Gastrocnemius medialis (tissue), 4 donors: ENCODE measurements around the gene ZP1. TPM values are rescaled to one million over a fixed set of nuclear protein-coding genes. Genes with fewer than 3 reads are reported as not detected.

Experiments
- ATAC-seq, 2 donors: fragments of 150-250 bp; one replicate each; pipeline ENCODE4 v1.9.1; 2016
- DNase-seq, 2 donors: peaks; one replicate each; pipeline ENCODE4 v3.0.0-alpha.2; 2019
- H3K27ac ChIP-seq, 4 donors: fragments of 200-600 bp; sonication (generic); 1 replicate in 1 of 4; 2 replicates in 3 of 4; pipeline ENCODE4 v1.5.1; 2016 to 2018; ENCODE audit warnings: mild to moderate bottlenecking in 2 of 4, moderate library complexity in 1 of 4
- H3K27me3 ChIP-seq, 3 donors: fragments of 200-600 bp; sonication (generic) in 2 of 3; 1 replicate in 1 of 3; 2 replicates in 2 of 3; pipeline versions ENCODE4 v1.5.1 to v1.6.0; 2016 to 2019; ENCODE audit warnings: mild to moderate bottlenecking in 1 of 3, moderate library complexity in 1 of 3
- H3K36me3 ChIP-seq, 2 donors: fragments of 200-600 bp; sonication (generic) in 1 of 2; one replicate each; pipeline ENCODE4 v1.5.1; 2017 to 2018
- H3K4me1 ChIP-seq, 2 donors: fragments of 200-600 bp; sonication (generic) in 1 of 2; one replicate each; pipeline ENCODE4 v1.5.1; 2016 to 2017; ENCODE audit warnings: mild to moderate bottlenecking in 2 of 2
- H3K4me3 ChIP-seq, 4 donors: fragments of 200-600 bp; sonication (generic) in 3 of 4; 1 replicate in 1 of 4; 2 replicates in 3 of 4; pipeline ENCODE4 v1.5.1; 2016 to 2019; ENCODE audit warnings: mild to moderate bottlenecking in 2 of 4
- H3K9me3 ChIP-seq, 3 donors: fragments of 200-600 bp; sonication (generic) in 2 of 3; 1 replicate in 1 of 3; 2 replicates in 2 of 3; pipeline ENCODE4 v1.5.1; 2016 to 2019
- CTCF ChIP-seq, 5 experiments: fragments of 450-650 bp in 3 of 5; fragments of 200-600 bp in 2 of 5; sonication (generic) in 2 of 5; IDR thresholded peaks in 4 of 5; conservative IDR thresholded peaks in 1 of 5; 1 replicate in 4 of 5; 2 replicates in 1 of 5; pipeline ENCODE4 v1.5.1; 2016 to 2019; ENCODE audit warnings: antibody characterized with exemption in 5 of 5, mild to moderate bottlenecking in 3 of 5, moderate library complexity in 3 of 5
- POLR2A ChIP-seq, 2 donors: fragments of 450-650 bp; IDR thresholded peaks; one replicate each; pipeline ENCODE4 v1.6.1; 2017; ENCODE audit warnings: antibody characterized with exemption in 2 of 2, mild to moderate bottlenecking in 2 of 2, moderate library complexity in 2 of 2
- in situ Hi-C, 4 donors: fragments of 200-750 bp; cut with MboI; loops; one replicate each; pipeline versions ENCODE4 v1.15.0 to v1.8.0; 2017; ENCODE audit warnings: low sequenced_read_pairs in 4 of 4
- intact Hi-C: fragments of 100-400 bp; cut with DNase I; formaldehyde crosslinking; loops from one replicate; pipeline ENCODE4 v1.15.1; 2023; ENCODE audit warnings: low total_unique reads
- total RNA-seq, 4 donors: library from RNA; depleted of rRNA; stranded (reverse); fragments of >200 nt; gene quantifications; one replicate each; pipeline versions ENCODE4 v1.1.0 to v1.2.3, GENCODE V29; 2016

Gene ZP1
- total RNA-seq, 4 donors from 2014 or later: not detected

- no peak for TF ChIP-seq CTCF (IDR thresholded peaks at IDR 0.05 in 4 of 5, conservative IDR thresholded peaks at IDR 0.05 in 1 of 5)
- TF ChIP-seq POLR2A (IDR thresholded peaks at IDR 0.05): no peak
- DNase-seq (no peak), ATAC-seq (no peak)
- intact Hi-C loops: no loop called here
- Histone ChIP-seq H3K4me1 (no peaks in the 10 kb centered on the region), H3K27ac (no peak overlapping the region), H3K4me3 (peak overlapping the region in 1 of 4 donors; percentile 34), H3K36me3 (peaks cover 0 to 21% of the 10 kb centered on the region in 2 donors), H3K9me3 (no peaks in the 10 kb centered on the region), H3K27me3 (no peaks in the 10 kb centered on the region)
- in situ Hi-C loops: no loop called here
Measured at GRCh38 chr11:60854847-60855725, 12.3 kb upstream of the ZP1 start.

GRCh38 chr11:60855726-60856633 is 11.4 kb upstream of the ZP1 start, which contains the start of gene PTGDR2:
PTGDR2 (minus strand) TSS chr11:60855950; CDS start chr11:60853722, 2,228 bp downstream.
- no peaks in the 10 kb centered on the region for H3K9me3 ChIP-seq
- H3K36me3 ChIP-seq: peaks cover 0 to 12% of the 10 kb centered on the region in 2 donors
- intact Hi-C loops (no loop called here), in situ Hi-C loops (no loop called here)
- DNase-seq (no peak), ATAC-seq (no peak)
- peak within 1 kb of the TSS in 1 of 4 donors; percentile 34 for H3K4me3 ChIP-seq
- no peaks in the 10 kb centered on the region for H3K4me1 ChIP-seq
- no peaks in the 10 kb centered on the region for H3K27me3 ChIP-seq
- peak within 1 kb of the TSS in 1 of 4 donors; percentile 9 for H3K27ac ChIP-seq
- TF ChIP-seq CTCF (IDR thresholded peaks at IDR 0.05 in 4 of 5, conservative IDR thresholded peaks at IDR 0.05 in 1 of 5): no peak
- TF ChIP-seq POLR2A (IDR thresholded peaks at IDR 0.05): no peak

GRCh38 chr11:60857378-60858232 is 9.7 kb upstream of the ZP1 start:
- H3K36me3 ChIP-seq: no peaks in the 10 kb centered on the region
- no peaks in the 10 kb centered on the region for H3K9me3 ChIP-seq
- no peaks in the 10 kb centered on the region for H3K27me3 ChIP-seq
- H3K27ac ChIP-seq: no peak overlapping the region
- TF ChIP-seq POLR2A (IDR thresholded peaks at IDR 0.05) (no peak), CTCF (IDR thresholded peaks at IDR 0.05 in 4 of 5, conservative IDR thresholded peaks at IDR 0.05 in 1 of 5) (no peak)
- in situ Hi-C loops (no loop called here), intact Hi-C loops (no loop called here)
- H3K4me1 ChIP-seq: no peaks in the 10 kb centered on the region
- ATAC-seq (no peak), DNase-seq (no peak)
- H3K4me3 ChIP-seq: no peak overlapping the region

GRCh38 chr11:60858236-60858635 is 9.1 kb upstream of the ZP1 start:
- H3K36me3 ChIP-seq: no peaks in the 10 kb centered on the region
- no peak overlapping the region for H3K4me3 ChIP-seq
- no peak overlapping the region for H3K27ac ChIP-seq
- in situ Hi-C loops: no loop called here
- intact Hi-C loops: no loop called here
- DNase-seq (no peak), ATAC-seq (no peak)
- no peaks in the 10 kb centered on the region for H3K9me3 ChIP-seq
- TF ChIP-seq CTCF (IDR thresholded peaks at IDR 0.05 in 4 of 5, conservative IDR thresholded peaks at IDR 0.05 in 1 of 5) (no peak), POLR2A (IDR thresholded peaks at IDR 0.05) (no peak)
- H3K4me1 ChIP-seq: no peaks in the 10 kb centered on the region
- no peaks in the 10 kb centered on the region for H3K27me3 ChIP-seq
